Activated naive CD4-positive, alpha-beta T cell treated with anti-CD3 and anti-CD28 coated beads, Interleukin-2, amount 50 U/mL, for 24 hours (primary cell): ENCODE results near the gene MBNL2.

ENCODE experiments used
- H3K27ac Mint-ChIP-seq: one replicate; pipeline ENCODE4 v1.8.0; 2021; ENCODE audit warnings: mild to moderate bottlenecking, mixed read lengths
- H3K27me3 Mint-ChIP-seq: one replicate; pipeline ENCODE4 v1.8.0; 2021; ENCODE audit warnings: mixed read lengths
- H3K36me3 Mint-ChIP-seq: one replicate; pipeline ENCODE4 v1.8.0; 2021; ENCODE audit warnings: mixed read lengths
- H3K4me1 Mint-ChIP-seq: one replicate; pipeline ENCODE4 v1.8.0; 2021; ENCODE audit warnings: mixed read lengths
- H3K4me3 Mint-ChIP-seq: one replicate; pipeline ENCODE4 v1.8.0; 2021; ENCODE audit warnings: mild to moderate bottlenecking, mixed read lengths
- H3K9me3 Mint-ChIP-seq: one replicate; pipeline ENCODE4 v1.8.0; 2021; ENCODE audit warnings: mixed read lengths

Gene MBNL2

DNA sequence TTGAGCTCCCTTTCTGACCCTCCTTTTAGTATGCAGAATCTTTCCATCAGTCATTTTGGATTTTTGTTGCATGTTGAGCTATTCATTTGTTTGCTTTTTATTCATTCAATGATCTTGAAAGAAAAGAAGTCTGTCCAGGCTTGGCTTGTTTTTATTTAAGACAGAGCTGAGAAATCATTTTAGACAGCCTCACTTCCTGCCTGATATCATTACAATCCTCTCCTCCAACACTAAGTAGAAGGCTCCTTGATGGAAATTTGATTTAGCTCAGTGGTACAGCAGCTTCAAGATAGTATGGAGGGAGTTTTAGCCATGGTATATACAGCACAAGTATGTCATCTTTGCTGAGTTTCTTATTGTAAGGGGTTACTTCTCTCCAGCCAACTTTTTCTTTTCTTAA lies 28.4 kb downstream of the MBNL2 start:
- H3K4me3 Mint-ChIP-seq: no peak overlapping the region
- no peaks in the 10 kb centered on the region for H3K27me3 Mint-ChIP-seq
- peaks cover 6% of the 10 kb centered on the region for H3K36me3 Mint-ChIP-seq
- H3K9me3 Mint-ChIP-seq: no peaks in the 10 kb centered on the region
- peaks cover 25% of the 10 kb centered on the region for H3K4me1 Mint-ChIP-seq
- H3K27ac Mint-ChIP-seq: peak overlapping the region; percentile 47

DNA sequence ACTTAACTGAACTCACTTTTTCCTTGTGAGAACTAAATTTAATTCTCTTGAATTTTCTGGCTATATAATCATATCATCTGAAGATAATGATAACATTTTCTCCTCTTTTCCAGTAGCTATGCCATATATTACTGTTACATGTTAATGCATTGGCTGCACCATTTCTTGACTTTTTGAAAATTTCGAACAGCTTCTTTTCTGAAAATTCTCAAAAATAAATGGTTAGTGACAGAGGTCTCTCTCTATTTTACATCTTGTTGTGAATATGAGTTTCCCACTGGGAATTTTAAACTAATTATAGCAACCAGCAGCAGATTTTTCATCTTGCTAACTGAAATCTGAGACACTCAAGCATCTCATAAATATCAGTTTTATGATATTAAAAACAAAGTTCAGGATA lies 30.6 kb downstream of the MBNL2 start:
- no peaks in the 10 kb centered on the region for H3K9me3 Mint-ChIP-seq
- no peak overlapping the region for H3K27ac Mint-ChIP-seq
- peaks cover 44% of the 10 kb centered on the region for H3K4me1 Mint-ChIP-seq
- H3K36me3 Mint-ChIP-seq: peaks cover 14% of the 10 kb centered on the region
- H3K4me3 Mint-ChIP-seq: no peak overlapping the region
- H3K27me3 Mint-ChIP-seq: no peaks in the 10 kb centered on the region

DNA sequence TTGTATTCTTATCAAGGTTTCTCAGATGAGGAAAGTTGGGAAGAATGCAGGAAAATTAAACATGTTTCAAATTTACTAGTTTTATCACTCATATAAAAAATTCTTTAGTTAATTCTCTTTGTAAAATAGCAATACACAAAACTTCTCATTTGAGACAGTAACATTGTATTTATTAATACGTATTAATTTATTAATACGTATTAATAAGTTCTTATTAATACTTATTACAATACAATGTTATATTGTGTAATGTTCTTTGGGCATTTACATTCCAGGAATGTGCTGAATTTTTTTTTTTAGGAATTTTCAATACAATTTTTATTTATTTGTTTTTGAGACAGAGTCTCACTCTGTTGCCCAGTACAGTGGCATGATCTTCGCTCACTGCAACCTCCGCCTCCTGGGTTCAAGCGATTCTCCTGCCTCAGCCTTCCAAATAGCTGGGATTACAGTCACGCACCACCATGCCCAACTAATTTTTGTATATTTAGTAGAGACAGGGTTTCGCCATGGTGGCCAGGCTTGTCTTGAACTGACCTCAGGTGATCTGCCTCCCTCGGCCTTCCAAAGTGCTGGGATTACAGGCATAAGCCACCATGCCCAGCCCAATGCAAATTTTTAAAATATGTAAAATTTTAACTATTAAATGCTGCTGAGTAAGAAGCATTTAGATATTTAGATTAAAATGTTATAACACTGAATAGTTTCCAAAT lies 31.6 kb downstream of the MBNL2 start:
- Mint-ChIP-seq H3K9me3 (no peaks in the 10 kb centered on the region), H3K36me3 (peaks cover 12% of the 10 kb centered on the region), H3K4me3 (no peak overlapping the region), H3K27ac (no peak overlapping the region), H3K27me3 (no peaks in the 10 kb centered on the region), H3K4me1 (peaks cover 52% of the 10 kb centered on the region)

DNA sequence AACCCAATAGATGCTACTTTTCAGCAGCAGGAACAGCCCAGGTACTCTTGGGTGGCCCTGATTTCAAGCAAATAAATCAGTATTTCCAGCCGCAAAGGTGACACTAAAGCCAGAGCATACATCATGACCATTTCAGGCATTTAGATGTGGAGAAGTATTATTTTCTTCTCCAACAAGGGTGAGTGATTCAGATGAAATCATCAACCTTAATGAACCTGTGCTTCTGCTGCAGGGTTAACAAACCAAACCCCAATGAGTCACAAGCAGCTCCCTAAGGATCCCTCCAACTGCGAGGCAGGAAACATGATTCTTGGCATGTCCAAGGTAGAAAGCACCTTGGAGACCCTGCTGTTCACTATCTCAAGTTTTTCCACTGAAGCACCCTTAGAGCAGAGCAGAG lies 32.7 kb downstream of the MBNL2 start:
- no peaks in the 10 kb centered on the region for H3K9me3 Mint-ChIP-seq
- H3K4me1 Mint-ChIP-seq: peaks cover 57% of the 10 kb centered on the region
- no peaks in the 10 kb centered on the region for H3K27me3 Mint-ChIP-seq
- H3K4me3 Mint-ChIP-seq: no peak overlapping the region
- H3K27ac Mint-ChIP-seq: no peak overlapping the region
- peaks cover 12% of the 10 kb centered on the region for H3K36me3 Mint-ChIP-seq

DNA sequence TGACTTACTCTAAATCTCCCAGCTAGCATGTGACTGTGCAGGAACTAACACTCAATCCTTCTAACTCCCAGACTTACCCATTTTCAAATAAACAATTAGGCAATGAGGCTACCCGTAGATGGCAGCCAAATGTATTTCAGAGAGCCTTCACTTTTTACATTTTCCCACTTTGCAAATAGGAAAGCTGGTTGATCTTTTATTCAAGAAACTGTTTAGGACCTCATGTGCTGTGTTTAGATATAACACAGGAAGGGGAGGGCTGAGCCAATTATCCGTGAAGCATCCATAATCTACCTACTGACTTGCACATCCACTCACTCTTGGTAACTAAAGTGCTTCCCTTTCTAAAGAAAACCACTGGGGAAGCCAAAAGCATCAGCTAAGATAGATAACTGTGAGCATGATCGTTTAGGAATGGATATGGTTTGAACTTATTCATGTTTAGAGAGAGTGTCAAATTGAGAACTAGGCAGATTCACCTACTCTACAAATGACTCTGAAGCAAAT lies 33.4 kb downstream of the MBNL2 start:
- Mint-ChIP-seq H3K4me1 (peaks cover 57% of the 10 kb centered on the region), H3K9me3 (no peaks in the 10 kb centered on the region), H3K36me3 (peaks cover 9% of the 10 kb centered on the region), H3K4me3 (peak overlapping the region; percentile 5), H3K27ac (peak overlapping the region; percentile 19), H3K27me3 (no peaks in the 10 kb centered on the region)

DNA sequence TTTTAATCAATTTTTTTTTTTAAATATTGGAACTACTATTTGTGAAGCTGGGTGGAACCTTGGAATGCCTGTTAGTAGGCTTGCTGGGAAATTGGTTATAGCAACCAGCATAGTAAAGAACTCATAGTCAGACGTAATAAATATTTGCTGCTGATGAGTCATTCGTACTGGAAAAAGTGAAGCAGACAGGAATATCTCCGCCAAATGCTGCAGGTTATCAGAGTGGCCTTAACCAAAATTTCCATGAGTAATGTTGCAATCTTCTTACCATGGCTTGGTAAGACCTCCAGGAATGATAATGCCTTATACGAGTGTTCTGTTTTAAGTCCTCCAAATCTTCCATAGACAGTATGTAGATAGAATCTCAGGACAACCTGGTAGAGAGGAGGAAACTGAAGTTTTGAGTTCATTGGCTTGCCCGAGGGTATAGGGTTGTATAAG lies 34.2 kb downstream of the MBNL2 start:
- peaks cover 60% of the 10 kb centered on the region for H3K4me1 Mint-ChIP-seq
- H3K4me3 Mint-ChIP-seq: no peak overlapping the region
- no peaks in the 10 kb centered on the region for H3K27me3 Mint-ChIP-seq
- H3K36me3 Mint-ChIP-seq: peaks cover 13% of the 10 kb centered on the region
- H3K27ac Mint-ChIP-seq: peak overlapping the region; percentile 23
- H3K9me3 Mint-ChIP-seq: no peaks in the 10 kb centered on the region

DNA sequence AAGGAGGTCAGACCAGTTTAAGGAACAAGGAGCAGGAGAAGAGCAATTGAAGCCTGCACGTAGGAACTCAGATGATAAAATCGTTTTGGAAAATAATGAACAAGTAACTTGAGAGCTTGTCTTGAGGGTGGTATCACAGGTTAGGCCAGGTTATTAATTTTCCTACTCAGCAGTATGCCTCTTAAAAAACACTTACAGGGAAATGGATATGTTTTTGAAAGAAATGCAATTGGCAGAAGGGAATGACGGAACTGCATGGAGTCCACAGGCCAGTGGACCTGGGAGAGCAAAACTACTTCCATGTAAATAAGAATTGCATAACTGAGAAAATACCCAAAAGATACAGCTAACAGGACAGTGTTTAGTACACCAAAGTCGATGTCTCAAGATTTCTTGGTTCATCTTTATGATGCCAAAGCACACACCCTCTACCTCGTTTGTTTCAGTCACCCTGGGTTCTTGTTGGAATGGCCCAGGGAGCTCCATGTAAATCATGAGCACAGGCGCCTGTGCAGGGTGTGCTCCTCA lies 35.2 kb downstream of the MBNL2 start:
- Mint-ChIP-seq H3K9me3 (no peaks in the 10 kb centered on the region), H3K4me1 (peaks cover 70% of the 10 kb centered on the region), H3K4me3 (peak overlapping the region; percentile 52), H3K36me3 (peaks cover 16% of the 10 kb centered on the region), H3K27ac (peak overlapping the region; percentile 4), H3K27me3 (no peaks in the 10 kb centered on the region)

DNA sequence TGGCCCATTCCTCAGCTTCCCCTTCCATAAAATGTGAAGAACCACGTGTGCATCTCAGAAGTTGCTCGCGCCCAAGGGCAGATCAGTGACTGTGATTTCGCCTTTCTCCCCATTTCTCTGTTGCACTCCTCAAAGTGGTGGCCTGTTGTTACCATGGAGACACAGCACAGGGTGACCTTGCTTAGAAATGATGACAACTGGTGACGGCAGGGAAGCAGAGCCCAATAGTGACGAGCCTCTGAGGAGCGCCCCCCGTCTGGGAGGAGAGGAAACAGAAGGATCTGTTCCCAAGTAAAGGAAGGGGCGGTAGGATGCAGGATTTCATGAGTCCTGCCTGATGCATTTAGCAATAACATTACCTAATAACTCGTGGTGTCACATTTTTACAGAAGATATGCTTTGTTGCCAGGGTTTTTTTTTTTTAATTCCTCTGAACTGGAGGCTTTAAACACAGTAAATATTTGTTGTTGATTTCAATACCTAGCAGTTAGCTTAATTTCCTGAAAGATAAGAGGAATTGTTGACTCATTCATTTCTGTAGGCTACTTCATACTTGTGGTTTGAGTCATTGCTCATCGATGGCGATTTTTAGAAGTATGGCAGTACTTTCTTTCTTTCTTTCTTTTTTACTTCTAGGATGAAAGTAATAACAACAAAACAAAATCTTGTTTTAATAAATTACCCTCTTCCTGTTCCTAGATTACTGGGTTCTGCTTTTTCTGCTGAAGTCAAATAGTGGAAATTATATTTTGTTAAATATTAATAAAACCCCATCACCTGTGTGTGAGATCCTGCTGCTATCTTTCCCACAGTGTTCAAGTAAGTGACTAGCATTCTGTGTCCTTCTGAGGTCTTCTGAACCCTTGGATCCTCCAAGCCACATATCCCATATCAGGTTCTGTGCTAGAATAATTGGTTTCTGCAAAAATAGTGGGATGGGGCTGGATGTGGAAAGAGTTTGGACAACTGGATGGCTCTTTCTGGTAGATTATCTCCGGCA lies 36.0 kb downstream of the MBNL2 start:
- Mint-ChIP-seq H3K4me1 (peaks cover 75% of the 10 kb centered on the region), H3K9me3 (peaks cover 2% of the 10 kb centered on the region), H3K27ac (peak overlapping the region; percentile 4), H3K4me3 (no peak overlapping the region), H3K27me3 (no peaks in the 10 kb centered on the region), H3K36me3 (peaks cover 20% of the 10 kb centered on the region)

DNA sequence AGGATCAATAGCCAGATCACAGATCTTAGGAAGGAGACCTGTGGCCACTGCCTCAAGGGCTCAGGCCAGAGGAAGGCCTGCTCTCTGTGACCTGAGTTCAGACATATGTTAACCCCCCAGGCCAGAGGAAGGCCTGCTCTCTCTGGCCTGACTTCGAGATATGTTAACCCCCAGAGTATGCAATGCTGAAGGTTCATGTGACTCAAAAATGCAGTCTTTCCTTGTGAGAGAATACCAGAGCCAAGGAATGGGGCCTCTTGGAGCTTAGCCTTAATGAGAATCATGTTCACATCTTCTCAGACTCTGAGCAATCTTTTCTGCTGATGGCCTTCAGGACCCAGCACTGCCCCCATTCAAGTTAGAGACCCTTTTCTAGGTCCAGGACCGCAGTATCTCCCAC lies 36.7 kb downstream of the MBNL2 start:
- Mint-ChIP-seq H3K36me3 (peaks cover 22% of the 10 kb centered on the region), H3K4me3 (no peak overlapping the region), H3K27ac (no peak overlapping the region), H3K9me3 (peaks cover 4% of the 10 kb centered on the region), H3K27me3 (no peaks in the 10 kb centered on the region), H3K4me1 (peaks cover 78% of the 10 kb centered on the region)

DNA sequence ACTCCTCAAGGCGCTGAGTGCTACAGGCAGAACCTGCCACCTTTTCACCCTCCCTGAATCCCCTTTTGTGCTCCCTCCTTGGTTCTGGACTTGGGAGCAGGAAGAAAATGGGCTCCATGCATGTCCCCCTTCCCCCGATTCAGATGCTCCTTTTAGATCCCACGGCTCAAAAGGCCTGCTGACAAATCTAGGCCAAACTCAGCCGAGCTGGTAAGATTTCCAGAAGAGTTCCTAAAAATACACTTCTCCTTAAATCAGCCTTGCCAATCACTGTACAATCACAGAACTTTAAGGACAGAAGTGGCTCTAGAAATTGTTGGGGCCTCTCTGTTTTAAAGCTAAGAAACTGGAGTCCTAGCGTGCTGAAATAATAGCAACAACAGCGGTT lies 37.3 kb downstream of the MBNL2 start:
- Mint-ChIP-seq H3K27me3 (no peaks in the 10 kb centered on the region), H3K27ac (no peak overlapping the region), H3K9me3 (peaks cover 4% of the 10 kb centered on the region), H3K4me1 (peaks cover 79% of the 10 kb centered on the region), H3K36me3 (peaks cover 22% of the 10 kb centered on the region), H3K4me3 (no peak overlapping the region)

DNA sequence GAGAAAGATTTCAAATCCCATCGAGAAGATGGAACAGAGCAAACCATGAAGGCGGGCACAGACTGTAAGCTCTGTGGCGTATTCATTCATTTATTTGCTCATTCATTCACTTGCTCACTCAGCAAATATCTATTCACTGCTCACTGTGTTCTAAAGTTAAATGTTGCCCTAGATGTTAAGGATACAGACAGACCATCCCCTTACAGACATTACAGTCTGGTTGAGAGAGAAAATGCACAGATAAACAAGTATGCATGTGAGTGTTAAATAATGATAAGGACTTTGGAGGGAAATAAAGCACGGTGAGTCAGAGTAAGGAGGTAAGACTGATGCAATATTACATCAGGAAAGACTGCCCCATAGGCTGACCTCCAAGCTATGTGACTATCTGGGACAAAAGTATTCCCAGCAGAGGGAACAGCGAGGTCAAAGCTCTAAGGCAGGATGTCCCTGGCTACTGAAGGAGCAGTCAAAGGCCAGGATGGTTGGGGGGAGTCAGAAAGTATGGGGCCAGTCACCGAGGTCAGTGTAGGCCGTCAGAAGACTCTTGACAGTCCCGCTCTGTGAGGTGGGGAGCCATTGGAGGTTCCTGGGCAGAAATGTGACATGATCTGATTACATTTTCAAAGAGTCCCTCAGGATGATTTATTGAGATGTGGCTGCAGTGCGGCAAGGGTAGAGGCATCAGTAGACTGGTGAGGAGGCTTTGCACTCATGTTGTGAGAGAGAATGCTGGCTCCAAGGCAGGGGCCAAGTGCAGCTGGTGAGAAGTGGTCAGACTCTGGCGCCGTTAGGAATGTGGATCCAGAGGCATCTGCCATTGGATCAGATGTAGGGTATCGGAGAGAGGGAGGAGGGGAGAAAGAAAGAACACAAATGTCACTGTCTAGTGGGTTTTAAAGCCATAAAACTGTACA lies 37.9 kb downstream of the MBNL2 start:
- Mint-ChIP-seq H3K4me3 (no peak overlapping the region), H3K27ac (peak overlapping the region; percentile 56), H3K4me1 (peaks cover 82% of the 10 kb centered on the region), H3K27me3 (no peaks in the 10 kb centered on the region), H3K9me3 (peaks cover 4% of the 10 kb centered on the region), H3K36me3 (peaks cover 23% of the 10 kb centered on the region)

DNA sequence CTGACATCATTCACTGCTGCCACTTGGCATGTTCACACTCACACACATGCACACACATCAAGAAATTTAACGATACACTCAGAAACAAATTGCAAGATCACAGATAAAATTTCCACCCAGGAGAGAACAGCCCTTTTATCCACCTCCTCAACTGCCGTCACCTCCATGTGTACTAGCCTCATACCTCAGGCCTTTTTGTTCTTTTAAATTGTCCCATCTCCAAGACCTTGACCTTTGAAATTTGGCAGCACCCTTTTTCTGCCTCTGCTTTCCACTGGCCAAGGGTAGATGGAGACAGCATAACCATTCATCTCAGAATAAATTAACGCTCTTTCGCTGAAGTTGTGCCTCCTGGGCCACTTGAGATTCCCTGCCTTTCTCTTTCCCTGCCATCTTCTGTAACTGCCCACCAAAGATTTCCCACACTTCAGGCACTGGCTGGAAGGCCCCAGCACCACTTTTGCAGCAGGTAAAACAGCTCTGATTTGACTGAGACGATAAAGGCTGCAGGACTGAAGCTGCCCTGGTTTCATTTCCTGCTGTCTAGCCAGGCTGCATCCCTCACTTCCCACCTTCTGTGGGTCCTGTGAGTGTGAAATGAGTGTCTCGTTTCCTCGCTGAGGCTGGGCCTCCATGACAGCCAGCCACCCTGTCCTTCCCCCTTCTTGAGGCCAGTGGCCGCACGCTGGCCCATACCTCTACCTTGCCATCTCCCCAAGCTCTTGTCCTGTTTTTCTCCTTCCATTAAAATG lies 39.3 kb downstream of the MBNL2 start:
- Mint-ChIP-seq H3K36me3 (peaks cover 20% of the 10 kb centered on the region), H3K27me3 (no peaks in the 10 kb centered on the region), H3K27ac (peak overlapping the region; percentile 4), H3K4me3 (no peak overlapping the region), H3K4me1 (peaks cover 71% of the 10 kb centered on the region), H3K9me3 (peaks cover 4% of the 10 kb centered on the region)

DNA sequence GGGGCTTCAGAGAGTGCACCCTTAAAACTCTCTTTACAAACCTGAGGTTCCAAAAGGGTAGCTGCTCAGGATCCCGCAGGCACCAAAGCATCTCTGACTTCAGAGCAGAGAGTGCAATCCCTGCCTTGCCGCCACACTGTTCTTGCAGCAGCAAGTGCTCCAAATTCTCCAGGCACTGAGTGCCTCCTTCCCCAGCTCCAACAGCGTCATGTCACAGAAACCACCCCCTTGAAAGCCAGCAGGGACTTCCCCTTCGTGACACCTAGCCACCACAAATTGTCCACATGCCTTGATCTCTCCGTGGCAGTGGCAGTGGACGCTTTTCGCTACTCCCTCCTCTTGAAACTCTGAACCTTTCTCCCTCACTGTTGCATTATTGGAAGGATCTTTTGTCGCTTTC lies 39.9 kb downstream of the MBNL2 start:
- Mint-ChIP-seq H3K27me3 (no peaks in the 10 kb centered on the region), H3K4me3 (peak overlapping the region; percentile 4), H3K36me3 (peaks cover 19% of the 10 kb centered on the region)

DNA sequence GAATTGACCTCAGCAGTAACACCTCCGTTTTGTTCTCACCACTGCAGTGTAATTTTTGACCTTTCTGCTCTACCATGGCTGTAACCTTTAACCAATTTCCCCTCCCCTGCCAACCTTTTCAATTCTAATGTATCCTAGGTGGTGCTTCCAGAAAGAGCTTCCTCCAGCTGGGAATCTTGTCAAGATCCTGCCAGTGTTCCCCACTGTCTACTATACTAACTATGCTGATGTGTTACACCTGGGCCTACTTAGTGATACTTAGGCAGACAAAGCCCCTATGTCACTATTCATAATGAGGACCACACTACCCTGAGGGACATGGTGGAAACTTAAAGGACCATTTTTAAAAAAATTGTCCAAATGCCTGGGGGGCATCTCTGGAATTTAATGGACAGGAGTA lies 41.0 kb downstream of the MBNL2 start:
- H3K36me3 Mint-ChIP-seq: peaks cover 17% of the 10 kb centered on the region
- no peak overlapping the region for H3K27ac Mint-ChIP-seq
- no peaks in the 10 kb centered on the region for H3K27me3 Mint-ChIP-seq
- peaks cover 4% of the 10 kb centered on the region for H3K9me3 Mint-ChIP-seq
- no peak overlapping the region for H3K4me3 Mint-ChIP-seq
- H3K4me1 Mint-ChIP-seq: peaks cover 54% of the 10 kb centered on the region

More for the DNA sequence above, 39.9 kb downstream of the MBNL2 start:
- H3K4me1 Mint-ChIP-seq: peaks cover 65% of the 10 kb centered on the region
- H3K9me3 Mint-ChIP-seq: peaks cover 4% of the 10 kb centered on the region
- peak overlapping the region; percentile 13 for H3K27ac Mint-ChIP-seq
